Activated CD8-positive, alpha-beta memory T cell treated with anti-CD3 and anti-CD28 coated beads, Interleukin-2, amount 50 U/mL, for 24 hours (primary cell): ENCODE results near the gene FBXW5.
A peak's percentile ranks its signal among the peaks of the same experiment; 100 is the strongest.

Experiments
- DNase-seq: peaks from one replicate; pipeline ENCODE4 v3.0.0-alpha.2; 2020; ENCODE audit errors: extremely low read depth

FBXW5 gene, protein sequence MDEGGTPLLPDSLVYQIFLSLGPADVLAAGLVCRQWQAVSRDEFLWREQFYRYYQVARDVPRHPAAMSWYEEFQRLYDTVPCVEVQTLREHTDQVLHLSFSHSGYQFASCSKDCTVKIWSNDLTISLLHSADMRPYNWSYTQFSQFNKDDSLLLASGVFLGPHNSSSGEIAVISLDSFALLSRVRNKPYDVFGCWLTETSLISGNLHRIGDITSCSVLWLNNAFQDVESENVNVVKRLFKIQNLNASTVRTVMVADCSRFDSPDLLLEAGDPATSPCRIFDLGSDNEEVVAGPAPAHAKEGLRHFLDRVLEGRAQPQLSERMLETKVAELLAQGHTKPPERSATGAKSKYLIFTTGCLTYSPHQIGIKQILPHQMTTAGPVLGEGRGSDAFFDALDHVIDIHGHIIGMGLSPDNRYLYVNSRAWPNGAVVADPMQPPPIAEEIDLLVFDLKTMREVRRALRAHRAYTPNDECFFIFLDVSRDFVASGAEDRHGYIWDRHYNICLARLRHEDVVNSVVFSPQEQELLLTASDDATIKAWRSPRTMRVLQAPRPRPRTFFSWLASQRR

DNA sequence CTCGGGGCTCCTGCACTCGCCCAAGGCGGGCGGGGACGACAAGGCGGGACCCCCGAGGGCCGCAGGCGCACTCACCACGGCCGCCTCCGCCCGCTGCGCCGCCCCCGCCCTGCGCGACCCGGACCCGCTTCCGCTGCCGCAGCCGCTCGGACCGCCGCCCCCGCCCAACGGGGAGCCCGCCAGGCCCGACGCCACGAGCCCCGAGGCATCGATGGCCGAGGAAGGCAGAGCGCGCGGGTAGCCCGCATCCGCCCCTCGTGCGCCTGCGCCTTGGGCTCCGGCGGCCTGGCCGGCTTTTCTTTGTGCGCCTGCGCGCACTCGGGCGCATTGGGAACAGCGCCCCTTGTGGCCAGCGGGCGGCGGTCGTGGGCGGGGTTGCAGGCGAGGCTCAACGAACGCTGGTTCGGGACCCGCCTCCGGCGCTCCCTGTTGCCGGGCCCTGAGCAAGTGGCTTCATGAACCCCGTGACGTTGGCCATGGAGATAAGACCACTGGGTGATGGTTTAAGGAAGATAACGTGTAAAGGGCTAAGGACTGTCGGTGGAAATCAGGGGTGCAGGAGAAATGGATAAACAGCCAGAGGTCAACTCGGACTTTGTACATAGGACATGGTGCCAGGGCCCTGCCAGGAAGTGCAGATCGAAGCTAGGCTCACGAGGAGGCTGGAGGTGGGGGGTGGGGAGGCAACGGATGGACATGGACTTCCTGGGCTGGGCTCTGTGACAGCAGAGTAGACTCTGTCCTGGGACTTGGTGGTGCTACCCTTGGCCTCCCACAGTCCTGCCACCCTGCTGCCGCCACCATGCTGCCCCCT lies at the start of gene FBXW5, which contains the start of gene C8G:
Gene FBXW5, minus strand, starts transcription at position 220 of the 814 bp plus-strand sequence. CDS start 655 bp downstream, outside the sequence.
Gene C8G, plus strand, starts transcription at position 725 of the 814 bp plus-strand sequence. Its CDS starts 78 bp downstream, at position 803.
- DNase-seq: peak; percentile 72

DNA sequence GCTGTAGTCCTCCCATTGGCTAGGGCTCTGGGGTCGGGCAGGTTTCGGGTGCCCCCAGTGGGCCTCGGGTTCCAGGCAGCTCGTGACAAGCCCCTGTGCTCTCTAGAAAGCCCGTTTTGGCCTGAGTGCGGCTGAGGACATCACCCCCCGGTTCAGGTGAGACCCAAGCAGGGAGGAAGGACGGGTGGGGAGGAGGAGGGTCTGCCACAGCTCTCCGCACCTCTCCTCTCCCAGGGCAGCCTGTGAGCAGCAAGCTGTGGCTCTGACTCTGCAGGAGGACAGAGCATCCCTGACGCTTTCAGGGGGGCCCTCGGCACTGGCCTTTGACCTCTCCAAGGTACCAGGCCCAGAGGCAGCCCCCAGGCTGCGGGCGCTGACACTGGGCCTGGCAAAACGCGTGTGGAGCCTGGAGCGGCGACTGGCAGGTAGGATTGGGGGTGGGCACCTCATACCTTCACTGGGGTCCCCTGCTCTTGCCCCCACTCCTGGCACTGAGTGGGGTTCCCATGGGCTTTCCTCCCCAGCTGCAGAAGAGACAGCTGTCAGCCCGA lies 48.4 kb upstream of the FBXW5 start:
- DNase-seq: no peak

DNA sequence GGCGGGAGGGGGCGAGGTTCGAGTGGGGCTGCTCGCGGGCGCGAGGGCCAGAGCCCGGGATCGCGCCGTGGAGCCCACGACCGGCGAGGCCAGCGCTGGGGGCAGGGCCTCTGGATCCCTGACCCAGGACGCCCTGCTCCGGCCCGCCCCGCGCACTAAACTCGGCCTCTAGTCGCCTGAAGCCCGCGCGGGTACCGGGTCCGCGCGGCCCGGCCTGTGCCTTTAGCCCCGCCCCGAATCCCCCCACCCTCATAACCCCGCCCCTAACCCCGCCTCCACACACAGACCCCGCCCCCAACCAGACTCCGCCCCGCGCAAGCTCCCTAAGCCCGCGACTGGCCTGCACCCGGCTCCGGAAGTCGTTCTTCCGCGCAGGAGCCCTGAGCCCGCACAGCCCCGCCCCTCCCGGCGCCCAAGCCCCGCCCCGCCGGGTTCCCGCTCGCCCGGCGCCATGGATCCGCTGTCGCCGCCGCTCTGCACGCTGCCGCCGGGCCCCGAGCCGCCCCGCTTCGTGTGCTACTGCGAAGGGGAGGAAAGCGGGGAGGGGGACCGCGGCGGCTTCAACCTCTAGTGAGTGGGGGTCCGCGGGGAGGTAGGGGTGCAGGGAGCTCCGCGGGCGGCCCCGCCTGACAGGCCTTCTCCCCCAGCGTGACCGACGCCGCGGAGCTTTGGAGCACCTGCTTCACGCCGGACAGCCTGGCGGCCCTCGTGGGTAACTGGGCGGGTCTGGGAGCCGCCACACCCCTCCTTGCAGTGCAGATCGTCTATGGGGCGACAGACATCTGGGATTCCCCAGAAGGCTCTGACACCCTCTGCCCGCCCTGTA lies 47.7 kb upstream of the FBXW5 start, which contains the start of gene PAXX:
Gene PAXX, plus strand, starts transcription at position 430 of the 826 bp plus-strand sequence. Its CDS starts 22 bp downstream, at position 452.
- DNase-seq: peak; percentile 85

DNA sequence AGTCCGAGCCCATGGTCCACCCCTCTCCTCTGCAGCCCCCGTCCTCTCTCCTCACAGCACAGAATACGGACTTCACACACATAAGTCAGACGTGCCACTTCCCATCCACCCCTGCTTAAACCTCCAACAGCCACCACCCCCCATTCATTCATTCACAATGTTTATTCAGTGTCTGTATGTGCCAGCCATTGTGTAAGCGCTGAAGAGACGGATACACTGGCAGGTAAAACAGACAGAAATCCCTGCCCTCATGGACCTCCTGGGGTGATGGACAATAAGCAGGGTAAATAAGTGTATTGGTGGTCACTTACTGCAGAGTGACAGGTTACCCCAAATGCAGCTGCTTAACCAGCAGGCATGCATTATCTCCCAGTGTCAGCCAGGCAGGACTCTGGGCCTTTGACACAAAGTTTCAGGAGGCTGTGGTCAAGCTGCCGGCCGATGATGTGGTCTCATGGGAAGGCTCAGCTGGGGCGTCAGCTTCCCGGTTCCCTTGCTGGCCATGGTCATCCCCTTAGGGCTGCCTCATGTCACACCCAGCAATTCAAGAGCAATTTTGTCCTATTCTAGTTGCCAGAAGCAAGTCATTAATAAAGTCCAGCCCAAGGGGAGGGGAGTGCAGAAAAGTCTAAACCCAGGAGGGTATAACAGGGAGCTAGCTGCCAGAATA lies 45.8 kb upstream of the FBXW5 start:
- DNase-seq: no peak

DNA sequence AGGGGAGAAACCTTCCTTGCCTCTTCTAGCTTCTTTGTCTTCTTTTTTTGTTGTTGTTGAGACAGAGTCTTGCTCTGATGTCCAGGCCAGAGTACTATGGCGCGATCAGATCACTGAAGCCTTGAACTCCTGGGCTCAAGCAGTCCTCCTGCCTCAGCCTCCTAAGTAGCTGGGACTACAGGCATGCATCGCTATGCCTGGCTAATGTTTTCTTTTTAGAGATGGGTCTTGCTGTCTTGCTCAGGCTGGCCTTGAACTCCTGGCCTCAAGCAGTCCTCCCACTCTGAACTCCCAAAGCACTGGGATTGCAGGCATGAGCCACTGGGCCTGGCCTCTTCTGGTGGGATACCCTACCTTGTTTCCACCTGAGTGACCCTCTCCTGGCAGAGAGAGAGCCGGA lies 44.3 kb upstream of the FBXW5 start:
- DNase-seq: no peak

DNA sequence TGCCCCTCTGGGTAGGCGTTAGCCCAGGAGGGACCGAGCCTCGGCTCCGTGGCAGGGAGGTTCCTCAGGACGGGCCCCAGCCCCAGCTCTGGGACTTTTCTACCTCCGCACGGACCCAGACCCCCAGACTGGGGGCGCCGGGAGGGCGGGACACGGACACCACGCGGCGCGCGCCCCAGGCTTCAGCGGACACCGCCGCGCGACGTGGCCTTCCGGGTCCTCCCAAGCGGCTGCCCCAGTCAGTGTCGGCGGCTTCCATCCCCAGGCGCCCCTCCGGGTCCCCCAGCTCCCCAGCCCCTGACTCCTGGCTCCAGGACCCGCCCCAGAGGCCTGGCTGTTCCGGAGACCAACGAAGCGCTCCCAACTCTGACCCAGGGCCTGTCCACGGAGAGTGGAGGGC lies 41.3 kb upstream of the FBXW5 start:
- DNase-seq: no peak

DNA sequence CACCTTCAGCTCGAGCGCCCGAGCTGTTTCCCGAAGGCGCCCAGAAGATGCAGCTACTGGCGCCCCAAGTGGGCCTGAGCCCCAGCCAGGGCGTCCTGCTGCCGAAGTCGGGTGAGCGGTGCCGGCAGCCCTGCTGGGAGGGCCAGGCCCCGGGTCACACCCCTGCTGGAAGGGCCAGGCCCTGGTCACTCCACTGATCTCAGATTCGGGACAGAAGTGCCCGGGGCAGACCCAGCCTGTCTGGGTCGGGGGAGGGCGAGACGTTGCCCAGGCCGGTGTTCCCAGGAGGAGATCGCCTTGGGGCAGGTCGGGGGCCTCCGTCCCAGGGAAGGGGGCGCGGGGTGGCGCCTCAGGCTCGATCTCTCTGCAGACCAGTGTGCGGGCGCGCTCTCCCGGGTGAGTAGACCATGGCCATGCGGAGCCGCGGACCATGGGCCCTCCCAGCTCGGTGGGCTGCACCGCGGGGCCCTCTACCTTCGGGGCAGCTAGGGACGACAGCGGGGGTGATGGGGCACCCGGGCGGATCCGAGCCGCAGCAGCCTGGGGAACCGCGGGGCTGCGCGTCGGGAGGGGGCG lies 40.6 kb upstream of the FBXW5 start:
- no peak for DNase-seq

DNA sequence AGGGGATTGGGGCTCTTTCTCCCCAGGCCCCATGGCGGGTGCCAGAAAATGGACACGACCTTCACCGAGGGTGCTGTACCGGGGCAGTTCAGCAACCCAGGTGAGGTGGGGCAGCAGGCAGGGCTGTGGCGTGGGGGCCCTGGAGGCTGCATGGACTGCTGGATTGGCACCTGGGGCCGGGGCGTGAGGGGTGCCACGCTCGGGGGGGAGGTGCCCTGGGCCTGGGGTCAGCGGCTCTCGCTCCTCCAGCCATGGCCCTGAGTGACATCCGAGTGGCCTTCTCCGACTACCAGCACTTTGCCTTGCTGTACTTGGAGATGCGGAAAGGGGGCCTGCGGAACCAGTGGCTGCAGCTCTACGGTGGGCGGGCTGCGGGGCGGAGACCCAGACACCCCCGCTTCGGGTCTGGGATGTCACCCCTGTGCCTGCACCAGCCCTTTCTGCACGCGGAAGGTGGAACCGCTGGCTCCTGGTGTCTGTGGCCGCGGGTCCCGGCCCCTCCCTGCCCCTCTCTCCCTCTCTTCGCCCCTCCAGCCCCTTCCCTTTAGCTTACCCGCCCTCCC lies 40.0 kb upstream of the FBXW5 start:
- no peak for DNase-seq

DNA sequence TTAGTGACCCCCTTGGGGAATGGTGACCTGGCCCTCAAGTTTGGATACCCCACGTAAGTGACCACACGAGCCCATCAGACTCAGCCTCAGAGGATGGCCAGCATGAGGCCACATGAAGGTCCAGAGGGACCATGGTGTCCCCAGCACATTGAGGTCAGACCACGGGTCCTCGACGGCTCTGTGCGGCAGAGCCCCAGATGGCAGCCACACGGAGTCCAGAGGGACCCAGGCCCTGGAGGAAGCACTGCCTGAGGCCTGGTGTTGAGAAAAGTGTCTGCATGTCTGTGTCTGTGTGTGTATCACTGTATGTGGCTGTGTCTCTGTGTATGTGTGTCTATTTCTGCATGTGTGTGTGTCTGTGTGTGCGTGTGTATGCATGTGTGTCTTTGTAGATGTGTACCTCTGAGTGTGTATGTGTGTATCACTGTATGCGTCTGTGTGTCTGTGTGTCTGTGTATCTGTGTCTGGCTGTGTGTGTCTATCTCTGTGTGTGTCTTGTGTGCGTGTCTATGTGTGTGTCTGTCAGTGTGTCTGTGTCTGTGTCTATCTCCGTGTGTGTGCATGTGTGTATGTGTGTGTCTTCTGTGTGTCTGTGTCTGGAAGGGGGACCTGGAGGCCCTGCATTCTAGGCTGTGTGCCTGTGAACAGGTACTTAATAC lies 39.2 kb upstream of the FBXW5 start:
- no peak for DNase-seq

DNA sequence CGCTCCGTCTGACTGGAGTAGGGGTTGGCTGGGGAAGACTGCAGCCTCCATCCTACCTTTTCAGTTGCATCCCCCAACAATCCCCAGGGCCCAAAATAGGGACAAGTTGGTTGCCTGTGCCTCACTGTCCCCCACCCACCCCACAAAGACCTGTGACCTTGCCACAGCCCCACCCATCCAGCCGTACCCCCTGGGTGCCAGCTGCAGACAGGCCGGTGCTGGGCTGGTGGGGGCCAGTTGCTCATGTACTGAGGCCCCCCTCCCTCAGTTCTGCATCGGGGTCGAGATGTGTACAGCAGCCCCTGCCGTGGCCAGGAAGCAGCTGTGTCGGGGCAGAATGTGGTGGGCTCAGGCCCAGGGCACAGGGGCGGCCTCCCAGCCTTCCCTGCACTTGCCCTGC lies 38.6 kb upstream of the FBXW5 start:
- DNase-seq: no peak

DNA sequence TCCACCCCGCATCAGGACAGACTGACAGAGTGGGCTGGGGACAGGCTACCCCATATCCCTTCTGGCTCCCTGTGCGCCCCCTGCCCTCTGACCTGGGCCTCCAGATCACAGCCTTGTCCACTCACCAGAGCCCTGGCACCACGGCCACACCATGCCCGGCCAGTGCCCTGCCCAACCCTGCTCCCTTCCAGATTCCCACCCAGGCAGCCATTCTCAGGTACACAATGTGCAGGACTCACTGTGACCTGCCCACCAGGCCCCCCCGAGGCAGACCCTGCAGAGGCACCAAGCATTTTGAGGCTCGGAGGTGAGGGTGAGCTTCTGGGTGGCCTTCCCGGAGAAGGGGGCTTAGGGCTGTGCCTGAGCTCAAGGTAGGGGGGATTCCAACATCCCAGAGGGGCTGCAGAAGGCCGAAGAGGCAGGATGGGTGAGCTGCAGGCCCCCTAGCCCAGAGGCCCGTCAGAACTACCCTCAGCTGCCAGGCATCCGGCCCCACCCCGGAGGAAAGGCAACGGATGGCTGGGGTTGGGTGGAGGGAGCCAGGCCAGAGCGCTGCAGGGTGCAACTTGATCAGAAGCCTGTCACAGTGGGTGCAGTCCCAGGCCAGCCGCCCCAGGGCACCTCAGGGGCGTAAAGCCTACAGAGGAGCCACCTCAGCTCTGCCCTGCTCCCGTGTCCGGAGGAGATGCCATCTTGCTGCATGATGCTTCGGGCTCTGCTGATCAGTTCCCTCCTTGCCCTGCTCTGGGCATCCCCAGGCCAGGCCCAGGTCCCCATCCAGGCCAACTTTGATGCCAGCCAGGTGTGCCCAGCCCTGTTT lies 37.9 kb upstream of the FBXW5 start, which contains the start of gene LCNL1:
Gene LCNL1, plus strand, starts transcription at position 762 of the 820 bp plus-strand sequence. CDS start 594 bp downstream, outside the sequence.
- no peak for DNase-seq

DNA sequence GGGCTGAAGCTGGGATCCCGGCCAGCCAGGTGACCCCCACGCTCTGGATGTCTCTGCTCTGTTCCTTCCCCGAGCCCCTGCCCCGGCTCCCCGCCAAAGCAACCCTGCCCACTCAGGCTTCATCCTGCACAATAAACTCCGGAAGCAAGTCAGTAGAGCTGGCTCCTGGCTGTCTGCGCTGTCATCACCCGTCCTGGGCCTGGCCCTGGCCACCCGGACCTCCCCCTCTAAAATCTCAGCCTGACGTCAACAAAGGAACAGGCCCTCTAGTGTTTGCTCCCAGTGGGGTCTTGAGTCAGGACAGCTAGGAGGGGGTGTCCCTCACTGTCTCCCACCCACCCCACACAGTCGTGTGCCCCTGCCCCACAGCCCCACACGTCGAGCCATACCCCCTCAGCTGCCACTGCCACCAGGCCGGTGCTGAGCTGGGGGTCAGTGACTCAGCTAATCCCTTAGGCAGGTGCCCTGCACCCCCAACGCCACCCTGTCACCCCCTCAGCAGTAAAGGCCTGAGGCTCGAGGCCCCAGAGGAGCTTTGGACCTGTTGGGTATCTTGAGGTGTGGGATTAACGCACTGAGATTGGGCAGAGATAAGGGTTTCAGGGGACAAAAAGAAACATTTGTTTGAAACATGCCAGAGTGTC lies 37.2 kb upstream of the FBXW5 start:
- DNase-seq: no peak

DNA sequence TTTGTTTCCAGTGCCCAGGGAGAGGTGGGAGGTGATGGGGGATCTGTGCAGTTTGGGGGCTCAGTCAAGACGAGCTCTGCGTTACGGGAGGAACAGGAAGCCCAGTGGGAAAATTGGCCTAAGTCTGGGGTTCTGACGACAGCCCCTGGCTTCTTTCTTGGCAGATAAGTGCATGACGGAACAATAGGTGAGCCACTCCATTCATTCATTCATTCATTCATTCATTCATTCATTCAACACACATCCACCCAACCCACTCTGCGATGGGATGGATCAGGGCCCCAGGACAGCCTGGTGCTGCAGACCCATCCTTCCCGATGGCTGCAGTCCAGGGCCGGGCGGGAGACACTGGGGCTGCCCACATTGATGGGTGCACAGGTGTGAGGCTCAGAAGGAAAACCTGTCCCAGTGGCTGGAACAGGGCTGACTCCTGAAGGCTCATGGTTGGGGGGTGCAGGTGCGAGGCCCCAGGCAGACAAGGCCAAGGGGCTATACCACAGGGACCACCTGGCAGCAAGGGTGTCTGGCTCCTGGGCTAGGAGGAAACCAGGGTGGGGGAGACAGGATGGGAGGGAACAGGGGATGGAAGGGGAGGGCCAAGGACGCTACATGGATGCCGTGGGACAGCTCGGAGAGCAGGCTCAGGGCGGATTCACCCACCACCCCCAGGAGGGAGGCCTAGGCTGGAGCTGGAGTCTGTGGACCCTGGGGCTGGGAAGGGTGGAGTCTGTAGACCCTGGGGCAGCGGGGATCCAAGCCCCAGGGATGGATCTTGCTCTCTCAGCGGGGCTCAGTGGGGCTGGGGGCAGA lies 36.3 kb upstream of the FBXW5 start:
- no peak for DNase-seq

DNA sequence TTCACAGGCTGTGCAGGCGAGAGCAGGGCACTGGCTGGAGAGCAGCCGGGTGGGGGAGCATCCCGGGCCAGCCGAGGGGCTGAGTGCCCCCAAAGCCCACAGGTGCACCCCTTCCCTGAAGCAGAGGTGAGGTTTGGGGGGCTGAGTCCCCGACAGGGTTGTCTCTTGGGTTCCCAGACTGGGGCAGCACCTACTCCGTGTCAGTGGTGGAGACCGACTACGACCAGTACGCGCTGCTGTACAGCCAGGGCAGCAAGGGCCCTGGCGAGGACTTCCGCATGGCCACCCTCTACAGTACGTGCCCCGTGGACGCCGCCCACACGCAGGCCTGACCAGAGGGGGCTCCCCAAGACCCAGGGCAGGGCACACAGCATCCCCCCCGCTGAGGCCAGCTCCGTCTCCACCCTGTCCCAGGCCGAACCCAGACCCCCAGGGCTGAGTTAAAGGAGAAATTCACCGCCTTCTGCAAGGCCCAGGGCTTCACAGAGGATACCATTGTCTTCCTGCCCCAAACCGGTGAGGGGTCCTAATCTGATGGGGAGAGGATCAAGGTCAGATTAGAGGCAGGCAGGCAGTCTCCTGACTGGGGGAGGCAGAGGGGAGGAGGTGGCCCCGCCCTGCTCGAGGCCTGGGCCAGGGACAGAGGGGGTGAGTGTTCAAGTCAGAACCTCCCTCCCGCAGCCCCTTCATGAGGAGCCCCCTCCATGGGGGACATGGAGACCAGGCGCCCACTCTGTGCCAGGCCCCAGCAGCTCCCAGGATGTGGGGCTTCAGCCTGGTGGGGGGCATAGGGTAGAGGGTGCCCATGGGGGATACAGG lies 35.4 kb upstream of the FBXW5 start:
- no peak for DNase-seq

DNA sequence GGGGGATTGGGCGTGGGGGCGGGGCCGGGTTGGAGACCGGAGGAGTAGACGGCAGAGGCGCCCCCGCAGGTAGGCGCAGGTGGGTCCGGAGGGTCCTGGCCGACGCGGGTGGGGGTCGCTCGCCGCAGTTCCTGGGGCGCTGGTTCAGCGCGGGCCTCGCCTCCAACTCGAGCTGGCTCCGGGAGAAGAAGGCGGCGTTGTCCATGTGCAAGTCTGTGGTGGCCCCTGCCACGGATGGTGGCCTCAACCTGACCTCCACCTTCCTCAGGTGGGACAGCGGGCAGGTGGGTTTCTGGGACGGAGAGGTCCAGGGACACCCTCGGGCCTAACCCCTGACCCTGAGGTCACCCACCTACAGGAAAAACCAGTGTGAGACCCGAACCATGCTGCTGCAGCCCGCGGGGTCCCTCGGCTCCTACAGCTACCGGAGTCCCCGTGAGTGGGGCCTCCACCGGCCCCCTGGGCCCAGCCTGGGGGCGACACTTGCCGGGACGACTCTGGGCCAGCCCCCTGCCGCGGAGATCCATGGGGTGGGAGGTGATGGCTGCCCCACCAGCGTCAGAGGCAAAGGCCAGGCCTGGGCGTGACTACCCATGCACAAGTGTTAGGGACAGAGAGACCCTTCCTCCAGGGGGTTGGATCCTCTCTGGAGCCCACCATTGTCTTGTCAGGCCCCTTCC lies 34.5 kb upstream of the FBXW5 start:
- DNase-seq: no peak
